Nephron (organoid): ENCODE measurements around the gene TMEM247.

ENCODE experiments used
- H3K27ac Mint-ChIP-seq, 3 experiments: 2 replicates each; pipeline ENCODE4 v1.8.0; 2020; ENCODE audit warnings: mixed read lengths in 3 of 3, mild to moderate bottlenecking in 2 of 3, moderate library complexity in 1 of 3
- H3K27me3 Mint-ChIP-seq: 2 replicates; pipeline ENCODE4 v1.8.0; 2021; ENCODE audit warnings: low read depth, mild to moderate bottlenecking, moderate library complexity, mixed read lengths
- H3K36me3 Mint-ChIP-seq: 2 replicates; pipeline ENCODE4 v1.8.0; 2020; ENCODE audit warnings: low read depth, mixed read lengths
- H3K4me1 Mint-ChIP-seq: 2 replicates; pipeline ENCODE4 v1.8.0; 2020; ENCODE audit warnings: mixed read lengths
- H3K4me3 Mint-ChIP-seq, 3 experiments: 2 replicates each; pipeline ENCODE4 v1.8.0; 2020; ENCODE audit warnings: mild to moderate bottlenecking in 3 of 3, mixed read lengths in 3 of 3, moderate library complexity in 2 of 3
- H3K9me3 Mint-ChIP-seq: 2 replicates; pipeline ENCODE4 v1.8.0; 2020; ENCODE audit warnings: mixed read lengths
- TF ChIP-seq, protein P1 (sequence below), 3 experiments: fragments of 200-600 bp; sonication (generic); IDR thresholded peaks; one replicate each; pipeline ENCODE4 v1.5.0; 2021; ENCODE audit warnings: antibody characterized with exemption in 3 of 3; ENCODE audit not compliant: unreplicated experiment in 3 of 3

Gene TMEM247

DNA sequence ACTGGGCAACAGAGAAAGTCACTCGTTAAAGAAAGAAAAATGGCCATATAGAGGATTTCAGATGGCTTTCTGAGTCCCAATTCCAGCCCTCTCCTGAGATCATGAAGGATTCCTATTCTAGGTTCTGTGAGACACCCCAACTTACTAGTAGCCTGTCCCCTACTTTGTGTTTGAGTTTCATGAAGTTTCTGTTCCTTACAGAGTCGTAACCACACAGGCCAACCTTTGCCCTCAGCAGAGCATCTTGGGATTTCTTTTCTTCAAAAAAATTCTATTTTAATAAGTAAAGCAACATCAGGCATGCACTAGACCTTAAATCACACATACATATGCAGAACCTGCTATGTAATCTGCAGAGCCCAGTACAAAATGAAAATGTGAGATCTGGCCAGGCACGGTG is 30.4 kb downstream of the TMEM247 start:
- H3K9me3 Mint-ChIP-seq, result peaks cover 14% of the 10 kb centered on the region
- no peaks in the 10 kb centered on the region for H3K36me3 Mint-ChIP-seq
- H3K27ac Mint-ChIP-seq, result no peak overlapping the region
- no peak overlapping the region for H3K4me3 Mint-ChIP-seq
- H3K27me3 Mint-ChIP-seq, result peaks cover 19% of the 10 kb centered on the region
- no peaks in the 10 kb centered on the region for H3K4me1 Mint-ChIP-seq
- TF ChIP-seq, protein P1, sequence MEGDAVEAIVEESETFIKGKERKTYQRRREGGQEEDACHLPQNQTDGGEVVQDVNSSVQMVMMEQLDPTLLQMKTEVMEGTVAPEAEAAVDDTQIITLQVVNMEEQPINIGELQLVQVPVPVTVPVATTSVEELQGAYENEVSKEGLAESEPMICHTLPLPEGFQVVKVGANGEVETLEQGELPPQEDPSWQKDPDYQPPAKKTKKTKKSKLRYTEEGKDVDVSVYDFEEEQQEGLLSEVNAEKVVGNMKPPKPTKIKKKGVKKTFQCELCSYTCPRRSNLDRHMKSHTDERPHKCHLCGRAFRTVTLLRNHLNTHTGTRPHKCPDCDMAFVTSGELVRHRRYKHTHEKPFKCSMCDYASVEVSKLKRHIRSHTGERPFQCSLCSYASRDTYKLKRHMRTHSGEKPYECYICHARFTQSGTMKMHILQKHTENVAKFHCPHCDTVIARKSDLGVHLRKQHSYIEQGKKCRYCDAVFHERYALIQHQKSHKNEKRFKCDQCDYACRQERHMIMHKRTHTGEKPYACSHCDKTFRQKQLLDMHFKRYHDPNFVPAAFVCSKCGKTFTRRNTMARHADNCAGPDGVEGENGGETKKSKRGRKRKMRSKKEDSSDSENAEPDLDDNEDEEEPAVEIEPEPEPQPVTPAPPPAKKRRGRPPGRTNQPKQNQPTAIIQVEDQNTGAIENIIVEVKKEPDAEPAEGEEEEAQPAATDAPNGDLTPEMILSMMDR (IDR thresholded peaks at IDR 0.05; ENCODE audit: unreplicated experiment in 3 of 3), result no peak

- peaks cover 23% of the 10 kb centered on the region for H3K9me3 Mint-ChIP-seq
- no peak overlapping the region for H3K27ac Mint-ChIP-seq
- H3K27me3 Mint-ChIP-seq, result peaks cover 23% of the 10 kb centered on the region
- TF ChIP-seq, protein P1 (IDR thresholded peaks at IDR 0.05; ENCODE audit: unreplicated experiment in 3 of 3), result no peak
- no peaks in the 10 kb centered on the region for H3K4me1 Mint-ChIP-seq
- H3K4me3 Mint-ChIP-seq, result no peak overlapping the region
- peaks cover 4% of the 10 kb centered on the region for H3K36me3 Mint-ChIP-seq
Observed at GRCh38 chr2:46510598-46511177, 31.3 kb downstream of the TMEM247 start.

DNA sequence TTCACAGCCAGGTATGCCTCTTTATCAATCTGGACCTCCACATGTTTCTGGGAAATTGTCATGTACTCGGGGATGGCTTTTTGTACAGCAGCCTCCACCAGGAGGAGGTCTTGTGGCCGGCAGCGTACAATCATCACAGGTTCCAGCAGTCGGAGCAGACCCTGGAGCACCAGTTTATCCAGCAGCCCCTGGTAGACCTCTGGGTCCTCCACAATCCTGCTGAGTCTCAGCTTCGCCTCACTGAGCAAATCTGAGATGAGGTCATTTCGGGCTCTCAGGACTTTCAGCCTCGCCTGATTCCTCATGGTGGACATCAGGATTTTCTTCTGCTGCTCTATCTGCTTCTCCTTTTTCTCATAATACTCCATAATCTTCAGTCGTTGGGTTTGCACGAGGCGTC is 32.8 kb downstream of the TMEM247 start:
- H3K4me3 Mint-ChIP-seq, result no peak overlapping the region
- H3K36me3 Mint-ChIP-seq, result peaks cover 4% of the 10 kb centered on the region
- peaks cover 20% of the 10 kb centered on the region for H3K27me3 Mint-ChIP-seq
- H3K9me3 Mint-ChIP-seq, result peaks cover 31% of the 10 kb centered on the region
- TF ChIP-seq, protein P1 (IDR thresholded peaks at IDR 0.05; ENCODE audit: unreplicated experiment in 3 of 3), result no peak
- no peak overlapping the region for H3K27ac Mint-ChIP-seq
- H3K4me1 Mint-ChIP-seq, result no peaks in the 10 kb centered on the region

GRCh38 chr2:46514738-46515137 is 35.4 kb downstream of the TMEM247 start:
- H3K36me3 Mint-ChIP-seq, result peaks cover 4% of the 10 kb centered on the region
- no peak overlapping the region for H3K27ac Mint-ChIP-seq
- peaks cover 2% of the 10 kb centered on the region for H3K4me1 Mint-ChIP-seq
- H3K9me3 Mint-ChIP-seq, result peaks cover 33% of the 10 kb centered on the region
- no peak overlapping the region for H3K4me3 Mint-ChIP-seq
- TF ChIP-seq, protein P1 (IDR thresholded peaks at IDR 0.05; ENCODE audit: unreplicated experiment in 3 of 3), result no peak
- H3K27me3 Mint-ChIP-seq, result peaks cover 15% of the 10 kb centered on the region

- Mint-ChIP-seq H3K4me1 (peaks cover 20% of the 10 kb centered on the region), H3K27ac (no peak overlapping the region), H3K36me3 (peaks cover 4% of the 10 kb centered on the region), H3K27me3 (peaks cover 12% of the 10 kb centered on the region), H3K9me3 (peaks cover 31% of the 10 kb centered on the region), H3K4me3 (no peak overlapping the region)
- TF ChIP-seq, protein P1 (IDR thresholded peaks at IDR 0.05; ENCODE audit: unreplicated experiment in 3 of 3), result no peak
Observed at GRCh38 chr2:46517485-46517884, 38.1 kb downstream of the TMEM247 start.

- H3K4me3 Mint-ChIP-seq, result no peak overlapping the region
- H3K4me1 Mint-ChIP-seq, result peaks cover 20% of the 10 kb centered on the region
- H3K27ac Mint-ChIP-seq, result no peak overlapping the region
- TF ChIP-seq, protein P1 (IDR thresholded peaks at IDR 0.05; ENCODE audit: unreplicated experiment in 3 of 3), result no peak
- peaks cover 4% of the 10 kb centered on the region for H3K36me3 Mint-ChIP-seq
- H3K9me3 Mint-ChIP-seq, result peaks cover 28% of the 10 kb centered on the region
- peaks cover 4% of the 10 kb centered on the region for H3K27me3 Mint-ChIP-seq
Observed at GRCh38 chr2:46518861-46519260, 39.5 kb downstream of the TMEM247 start.
